Hepatic stellate cell (primary cell): ENCODE results near the gene GALNT10.
"Not testable (repeated sequence)": the region's sequence is repeated elsewhere in the genome, so short reads cannot be mapped to it uniquely, and the experiment has no call there.

Experiments used
- DNase-seq: peaks from one replicate; pipeline ENCODE4 v3.0.0; 2011; ENCODE audit warnings: low spot score

The GALNT10 gene

GRCh38 chr5:154356958-154357357 is 166.4 kb downstream of the GALNT10 start:
- no peak for DNase-seq

GRCh38 chr5:154358516-154359220 is 168.1 kb downstream of the GALNT10 start:
- DNase-seq, result no peak

DNA sequence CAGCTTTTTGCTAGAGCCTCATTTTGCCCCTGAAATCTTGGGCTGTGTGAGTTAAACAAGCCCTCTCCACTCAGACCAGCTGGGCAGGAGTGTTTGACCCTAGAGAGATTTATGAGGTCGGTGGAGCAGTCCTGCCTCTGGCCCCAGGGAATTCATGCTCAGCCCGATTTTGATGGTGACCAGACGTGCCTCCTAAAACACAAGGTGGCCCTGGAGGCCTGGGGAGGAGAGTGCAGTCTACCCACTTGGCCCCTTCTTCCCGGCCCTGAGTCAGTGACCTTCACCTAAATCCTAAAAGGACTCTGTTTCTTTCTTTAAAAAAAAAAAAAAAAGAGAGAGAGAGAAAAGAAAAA is 168.7 kb downstream of the GALNT10 start:
- no peak for DNase-seq

DNA sequence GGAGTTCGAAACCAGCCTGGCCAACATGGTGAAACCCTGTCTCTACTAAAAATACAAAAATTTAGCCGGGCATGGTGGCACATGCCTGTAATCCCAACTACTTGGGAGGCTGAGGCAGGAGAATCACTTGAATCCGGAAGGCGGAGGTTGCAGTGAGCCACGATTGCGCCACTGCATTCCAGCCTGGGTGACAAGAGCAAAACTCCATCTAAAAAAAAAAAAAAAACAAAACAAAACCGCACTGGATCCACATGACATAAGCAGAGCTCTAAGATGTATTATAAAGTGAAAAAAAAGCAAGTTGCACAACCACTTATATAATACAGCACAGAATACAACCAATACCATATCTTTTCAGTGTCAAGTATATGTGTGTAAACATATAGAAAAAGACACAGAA is 169.7 kb downstream of the GALNT10 start:
- DNase-seq, result not testable (repeated sequence)

- no peak for DNase-seq
Observed at GRCh38 chr5:154363411-154363810, 172.9 kb downstream of the GALNT10 start.

DNA sequence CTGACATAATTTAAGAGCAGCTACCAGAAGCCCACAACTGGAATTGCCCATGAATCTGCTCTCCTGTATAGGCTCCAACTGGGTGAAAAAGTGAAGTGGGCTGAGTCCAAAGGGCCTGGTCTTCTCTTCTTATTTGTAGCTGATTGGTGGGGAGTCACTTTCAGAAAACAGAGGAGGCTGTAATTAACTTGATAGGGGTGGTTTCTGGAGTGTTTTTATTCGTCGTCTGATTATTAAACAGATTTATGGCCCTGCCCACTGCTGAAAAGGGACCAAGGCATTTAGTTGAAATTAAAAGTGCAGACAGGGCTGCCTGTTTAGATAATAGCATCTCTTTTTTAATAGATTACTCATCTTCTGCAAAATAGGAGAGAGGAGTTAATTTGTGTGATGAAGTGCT is 174.2 kb downstream of the GALNT10 start:
- no peak for DNase-seq

GRCh38 chr5:154365823-154366222 is 175.3 kb downstream of the GALNT10 start:
- DNase-seq, result no peak

DNA sequence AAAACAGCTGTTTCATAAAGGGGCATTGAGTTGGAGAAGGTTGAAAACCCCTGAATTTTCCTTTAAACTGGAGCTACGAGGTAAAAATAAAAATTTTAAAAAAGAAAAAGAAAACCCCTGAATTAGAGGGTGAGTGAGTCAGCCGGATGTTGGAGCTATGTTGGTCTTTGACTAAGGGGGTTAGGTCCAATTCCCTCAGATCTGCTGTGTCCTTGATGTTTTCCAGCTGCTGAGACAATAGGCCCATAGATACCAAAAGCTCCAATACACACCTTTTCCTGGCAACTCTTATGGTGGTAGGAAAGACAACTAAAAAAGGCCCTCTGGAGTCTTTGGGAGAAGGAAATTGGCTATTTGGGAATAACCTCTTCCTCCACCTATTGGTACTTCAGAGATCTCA is 175.8 kb downstream of the GALNT10 start:
- no peak for DNase-seq

DNA sequence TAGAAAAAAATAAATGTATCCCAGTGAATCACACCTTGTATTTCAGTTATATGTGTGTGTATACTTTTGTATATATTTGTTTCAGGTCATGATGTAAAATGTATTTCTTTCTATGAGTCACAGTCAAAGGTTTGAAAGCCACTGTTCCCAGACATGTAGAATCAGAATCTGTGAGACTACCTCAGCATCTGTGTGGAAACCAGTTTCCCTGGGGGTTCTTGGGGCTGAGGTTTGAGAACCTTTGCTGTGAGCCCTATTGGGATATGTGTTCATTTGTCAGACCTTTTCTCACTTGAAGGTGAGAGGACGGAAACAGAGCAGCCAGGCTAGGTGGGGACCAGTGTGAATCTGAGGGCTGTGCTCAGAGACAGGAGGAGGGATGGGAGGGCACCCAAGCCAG is 176.6 kb downstream of the GALNT10 start:
- DNase-seq, result no peak

DNA sequence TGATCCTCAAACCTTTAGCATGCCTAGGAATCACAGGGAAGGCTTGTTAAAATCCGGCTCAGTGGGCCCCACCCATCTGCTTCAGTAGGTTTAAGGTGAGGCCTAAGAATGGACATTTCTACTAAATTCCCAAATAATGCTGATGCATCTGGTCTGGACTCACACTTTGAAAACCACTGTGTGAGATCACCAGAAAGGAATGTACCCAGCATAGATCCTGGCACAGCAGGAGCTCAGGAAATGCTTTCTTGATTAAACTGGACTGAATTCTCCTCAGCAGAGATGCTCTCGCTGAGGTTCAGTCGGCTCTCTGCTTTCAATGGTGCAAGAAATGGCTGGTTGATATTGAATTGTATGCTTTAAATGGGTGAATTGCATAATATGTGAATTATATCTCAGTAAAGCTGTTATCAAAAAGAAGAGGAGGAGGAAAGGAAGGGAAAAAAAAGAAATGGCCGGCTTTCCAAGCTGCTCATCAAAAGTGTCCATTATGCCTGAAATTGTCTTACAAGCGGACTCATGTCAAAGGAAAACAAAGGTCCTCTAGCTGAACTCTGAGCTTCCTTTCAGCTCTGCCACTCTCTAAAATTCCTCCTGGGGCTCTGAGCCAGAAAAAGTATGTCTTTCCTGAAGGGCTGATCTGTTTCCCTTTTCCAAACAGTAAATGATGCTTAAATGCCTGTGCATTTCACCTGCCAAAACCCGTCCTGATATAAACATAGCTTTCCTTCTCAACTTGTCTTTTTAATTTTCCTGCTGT is 177.7 kb downstream of the GALNT10 start:
- DNase-seq, result peak; percentile 89

GRCh38 chr5:154369682-154370081 is 179.1 kb downstream of the GALNT10 start:
- peak; percentile 24 for DNase-seq

DNA sequence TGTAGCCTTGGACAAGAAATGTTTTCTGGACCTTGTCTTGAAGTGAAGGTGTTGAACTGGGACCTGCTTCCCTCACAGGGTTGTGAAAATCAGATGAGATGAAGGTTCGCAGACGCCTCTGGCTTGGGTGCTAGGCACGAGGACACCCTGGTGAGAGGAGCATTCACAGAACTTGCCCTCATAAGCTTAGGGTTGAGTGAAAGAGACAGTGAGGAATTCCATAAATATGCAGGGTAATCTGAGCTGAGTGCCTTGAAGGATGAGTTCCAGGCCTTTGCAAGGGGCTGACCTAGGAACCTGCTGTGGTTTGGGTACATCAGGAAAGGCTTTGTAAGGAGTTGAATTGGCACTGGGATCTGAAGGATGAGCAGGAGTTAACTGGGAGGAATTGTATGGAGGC is 179.6 kb downstream of the GALNT10 start:
- peak; percentile 25 for DNase-seq

- DNase-seq, result no peak
Observed at GRCh38 chr5:154370813-154371212, 180.3 kb downstream of the GALNT10 start.

DNA sequence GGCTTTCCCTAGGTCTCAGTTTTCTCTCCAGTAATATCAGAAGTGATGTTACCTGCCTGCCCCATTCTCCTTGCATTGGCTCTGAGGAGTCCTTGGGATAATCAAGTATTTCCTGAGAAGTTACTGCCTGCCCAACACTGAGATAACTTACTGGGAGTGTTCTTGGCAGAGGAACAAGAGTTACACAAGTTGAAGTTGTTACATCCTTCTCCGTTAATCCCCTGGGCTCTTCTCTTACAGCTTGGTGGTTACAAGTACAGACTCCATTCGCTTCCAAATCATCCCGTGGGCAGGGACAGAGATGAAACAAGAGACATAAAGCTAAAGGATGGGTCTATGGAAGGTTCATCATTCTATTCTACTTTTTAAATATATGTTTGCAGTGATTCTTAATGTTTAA is 181.2 kb downstream of the GALNT10 start:
- DNase-seq, result peak; percentile 23

- DNase-seq, result no peak
Observed at GRCh38 chr5:154372661-154373060, 182.1 kb downstream of the GALNT10 start.

- DNase-seq, result no peak
Observed at GRCh38 chr5:154373326-154373725, 182.8 kb downstream of the GALNT10 start.

DNA sequence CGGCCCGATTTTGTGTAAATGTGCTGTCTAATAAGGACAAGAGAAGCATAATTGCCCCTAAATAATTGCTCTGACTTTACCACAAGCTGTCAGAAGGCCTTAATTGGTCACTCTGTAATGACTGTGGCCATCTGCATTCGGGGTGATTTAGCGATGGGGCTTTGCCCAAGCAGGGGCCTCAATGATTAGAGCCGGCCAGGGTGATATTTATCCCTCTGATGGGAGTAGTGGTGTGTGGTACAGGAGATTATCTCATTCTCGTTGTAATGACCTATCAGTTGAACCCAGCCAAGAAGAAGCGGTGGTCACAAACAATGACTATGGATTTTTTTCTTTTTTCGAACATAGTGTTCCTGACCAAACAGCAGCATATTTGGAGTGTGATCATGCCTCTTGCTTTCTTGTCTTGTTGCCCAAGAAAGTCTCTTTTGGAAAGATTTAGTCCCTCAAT is 183.2 kb downstream of the GALNT10 start:
- no peak for DNase-seq

DNA sequence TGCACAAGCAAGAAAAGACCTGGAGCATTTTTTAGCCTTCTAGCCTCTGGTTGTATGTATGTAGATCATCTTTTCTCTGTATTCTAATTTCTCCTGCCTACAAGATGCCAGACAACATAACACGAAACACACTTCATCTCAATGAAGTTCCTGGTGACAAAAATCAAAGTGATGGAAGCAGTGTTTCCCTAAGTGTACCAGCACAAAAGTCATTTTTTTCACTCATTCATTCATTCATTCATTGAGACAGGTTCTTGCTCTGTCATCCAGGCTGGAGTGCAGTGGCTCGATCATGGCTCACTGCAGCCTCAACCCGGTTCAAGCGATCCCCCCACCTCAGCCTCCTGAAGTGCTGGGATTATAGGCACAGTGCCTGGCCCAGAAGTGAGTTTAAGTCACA is 183.7 kb downstream of the GALNT10 start:
- no peak for DNase-seq

DNA sequence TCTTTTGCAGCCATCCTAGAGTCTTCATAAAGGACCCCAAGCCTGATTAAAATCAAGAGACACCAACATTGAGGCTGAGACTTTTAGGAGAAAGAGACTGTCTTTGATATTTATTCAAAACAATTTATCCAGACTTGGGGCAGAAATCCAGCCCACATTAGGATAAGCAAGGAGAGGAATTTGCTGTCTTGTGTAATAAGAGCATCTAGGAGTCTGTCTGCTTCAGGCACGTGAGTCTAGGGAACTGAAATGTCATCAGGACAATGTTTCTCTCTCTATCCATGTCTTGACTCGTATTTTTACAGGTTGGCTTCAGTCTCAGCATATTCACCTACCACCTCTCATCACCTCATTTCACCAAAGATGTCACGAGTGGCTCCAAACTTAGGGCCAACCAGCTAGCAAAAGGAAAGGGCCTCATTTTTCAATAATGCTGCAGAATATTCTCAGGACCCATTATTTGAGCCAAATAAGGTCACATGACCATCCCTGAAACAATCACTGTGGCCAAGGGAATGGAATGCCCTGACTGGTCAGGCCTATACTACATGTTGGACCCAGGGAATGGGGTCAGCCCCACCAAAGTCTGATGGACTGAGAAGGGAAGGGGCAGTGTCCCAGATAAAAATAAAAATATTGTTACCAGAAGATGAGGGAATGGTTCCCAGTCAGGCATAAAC is 184.9 kb downstream of the GALNT10 start:
- no peak for DNase-seq

DNA sequence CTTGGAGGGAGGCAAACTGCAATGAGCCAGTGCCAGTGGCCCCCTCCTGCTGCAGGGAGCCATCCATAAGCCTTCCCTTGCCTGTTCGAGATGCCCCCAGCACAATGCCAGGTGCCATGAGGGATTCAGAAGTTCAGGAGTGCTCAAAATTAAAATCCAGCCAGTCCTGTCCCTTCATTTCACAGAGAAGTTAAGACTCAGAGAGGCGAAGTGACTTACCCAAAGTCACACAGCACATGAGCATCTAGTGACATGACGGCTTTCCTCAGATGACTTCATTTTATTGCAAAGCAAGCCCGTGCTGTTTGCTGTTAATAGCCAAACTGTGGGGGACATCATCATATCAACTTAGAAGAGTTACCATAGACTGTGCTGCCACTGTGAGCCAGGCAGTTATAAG is 185.9 kb downstream of the GALNT10 start:
- DNase-seq, result no peak

GRCh38 chr5:154377754-154378533 is 187.4 kb downstream of the GALNT10 start:
- DNase-seq, result no peak

- DNase-seq, result no peak
Observed at GRCh38 chr5:154380263-154380662, 189.7 kb downstream of the GALNT10 start.
